Pancreas (tissue), 10 donors: Measurements from ENCODE around the gene CDK18. TPM values are rescaled to one million over a fixed set of nuclear protein-coding genes. Genes with fewer than 3 reads are reported as not detected.

Experiments
- ATAC-seq, 4 donors: fragments of 200-7000 bp; cut with Tn5 transposase; one replicate each; pipeline versions ENCODE4 v1.8.0 to v1.9.1; 2020; ENCODE audit warnings: mild to moderate bottlenecking in 4 of 4, moderate library complexity in 4 of 4
- DNase-seq, 6 donors: peaks; one replicate each; pipeline ENCODE4 v3.0.0-alpha.2; 2020
- FAIRE-seq: peaks from 2 replicates; lab custom pipeline; 2012; peaks lifted over from hg19 to GRCh38; lab: Jason Lieb, UNC
- H3K27ac ChIP-seq, 4 donors: fragments of 200-600 bp; sonication (generic); 1 replicate in 3 of 4; 2 replicates in 1 of 4; pipeline versions ENCODE4 v1.5.0 to v1.8.0; 2020
- H3K27me3 ChIP-seq, 4 donors: fragments of 200-600 bp; one replicate each; pipeline ENCODE4 v1.8.0; 2021
- H3K36me3 ChIP-seq, 3 donors: fragments of 200-600 bp; sonication (generic) in 1 of 3; one replicate each; pipeline versions ENCODE4 v1.5.0 to v1.8.0; 2020 to 2021
- H3K4me1 ChIP-seq, 3 donors: fragments of 200-600 bp; one replicate each; pipeline ENCODE4 v1.8.0; 2021
- H3K4me3 ChIP-seq, 4 donors: fragments of 200-600 bp; sonication (generic) in 2 of 4; one replicate each; pipeline versions ENCODE4 v1.5.0 to v1.8.0; 2020 to 2021
- H3K9me3 ChIP-seq, 4 donors: fragments of 200-600 bp; one replicate each; pipeline ENCODE4 v1.8.0; 2021
- CTCF ChIP-seq, 4 donors: fragments of 200-600 bp; sonication (generic) in 3 of 4; IDR thresholded peaks; one replicate each; pipeline versions ENCODE4 v1.5.0 to v1.8.0; 2021; ENCODE audit warnings: antibody characterized with exemption in 4 of 4
- WGBS, 2 donors: extraction: QIAGEN DNeasy Blood & Tissue Kit; methylation state at CpG; one replicate each; pipeline ENCODE4 v1.1.7; 2013; 5-methylcytosine and 5-hydroxymethylcytosine counted together
- intact Hi-C, 3 donors: fragments of 100-400 bp; cut with DNase I; formaldehyde crosslinking; loops; one replicate each; pipeline versions ENCODE4 v1.11.1 to v1.14.2; 2022
- polyA plus RNA-seq, 2 donors: library from polyadenylated mRNA; stranded (reverse); fragments of 200-250 nt; gene quantifications; one replicate each; pipeline ENCODE4 v1.2.3, GENCODE V29; 2013
- total RNA-seq, 6 donors: library from RNA; stranded (reverse); fragmentation: NEBNext Ultra II Directional in 4 of 6; extraction: Animal tissue kit (Norgen Biotek cat#: 25700) in 4 of 6; gene quantifications; one replicate each; pipeline versions ENCODE4 v1.2.1 to v1.2.4, GENCODE V29; 2021 to 2023
- donor health status: healthy with polysubstance abuse.
- donor health status: DM: no; HTN: no; CAD: no; lungs with moderate emphysema.
- donor health status: DM: no; HTN: no; CAD: no.
- donor health status: control.
- donor health status: control.
- donor health status: Bipolar disorder and iron deficiency.
- donor health status: DM: yes; HTN: yes; CAD: no.
- donor health status: DM: no; HTN: no; CAD: no.
- donor health status: DM: no; HTN: no; CAD: no.
- donor health status: DM: yes; HTN: yes; CAD: no.

The CDK18 gene
- total and polyA plus RNA-seq, 8 donors: 7.7 to 35.4 (median 14.3) TPM

- peak; percentile 11 to 83 (median 64) for ATAC-seq
- DNase-seq: no peak
Measured at GRCh38 chr1:205470131-205470530, 34.3 kb upstream of the CDK18 start.

GRCh38 chr1:205472737-205473441 is 31.6 kb upstream of the CDK18 start:
- intact Hi-C loops: no loop called here

More at GRCh38 chr1:205470131-205470530, 34.3 kb upstream of the CDK18 start:
- TF ChIP-seq CTCF (IDR thresholded peaks at IDR 0.05): no peak
- Histone ChIP-seq H3K36me3 (no peaks in the 10 kb centered on the region), H3K27me3 (no peaks in the 10 kb centered on the region), H3K4me3 (no peak overlapping the region), H3K4me1 (peaks cover 0 to 8% (median 0%) of the 10 kb centered on the region in 3 donors), H3K9me3 (no peaks in the 10 kb centered on the region), H3K27ac (peak overlapping the region; percentile 18 to 33 (median 24))
- FAIRE-seq: no peak
- intact Hi-C loops: no loop called here
- 50% methylated on average over 6 of the region's 6 CpGs for WGBS, 2 donors

GRCh38 chr1:205473475-205473874 is 31.0 kb upstream of the CDK18 start:
- H3K27me3 ChIP-seq: no peaks in the 10 kb centered on the region
- WGBS, 2 donors: 46 to 52% methylated on average over 4 of the region's 4 CpGs
- DNase-seq (no peak), FAIRE-seq (no peak), ATAC-seq (no peak)
- H3K9me3 ChIP-seq: no peaks in the 10 kb centered on the region
- TF ChIP-seq CTCF (IDR thresholded peaks at IDR 0.05): no peak
- no peak overlapping the region for H3K4me3 ChIP-seq
- H3K4me1 ChIP-seq: peaks cover 0 to 8% (median 0%) of the 10 kb centered on the region in 3 donors
- intact Hi-C loops: no loop called here
- no peaks in the 10 kb centered on the region for H3K36me3 ChIP-seq
- H3K27ac ChIP-seq: no peak overlapping the region

More at GRCh38 chr1:205472737-205473441, 31.6 kb upstream of the CDK18 start:
- Histone ChIP-seq H3K27ac (no peak overlapping the region), H3K4me1 (peaks cover 0 to 8% (median 0%) of the 10 kb centered on the region in 3 donors), H3K36me3 (no peaks in the 10 kb centered on the region), H3K9me3 (no peaks in the 10 kb centered on the region), H3K4me3 (no peak overlapping the region), H3K27me3 (no peaks in the 10 kb centered on the region)
- TF ChIP-seq CTCF (IDR thresholded peaks at IDR 0.05): no peak
- ATAC-seq (no peak), FAIRE-seq (no peak), DNase-seq (no peak)
- 32 to 41% methylated on average over 12 to 13 of the region's 13 CpGs for WGBS, 2 donors

GRCh38 chr1:205473966-205474365 is 30.5 kb upstream of the CDK18 start:
- FAIRE-seq (no peak), DNase-seq (no peak), ATAC-seq (no peak)
- no peaks in the 10 kb centered on the region for H3K36me3 ChIP-seq
- H3K9me3 ChIP-seq: no peaks in the 10 kb centered on the region
- no peak overlapping the region for H3K27ac ChIP-seq
- peaks cover 0 to 8% (median 0%) of the 10 kb centered on the region in 3 donors for H3K4me1 ChIP-seq
- 76 to 87% methylated on average over 7 of the region's 7 CpGs for WGBS, 2 donors
- TF ChIP-seq CTCF (IDR thresholded peaks at IDR 0.05): no peak
- H3K4me3 ChIP-seq: no peak overlapping the region
- intact Hi-C loops: no loop called here
- no peaks in the 10 kb centered on the region for H3K27me3 ChIP-seq

- no peak for FAIRE-seq
- no peak for TF ChIP-seq CTCF (IDR thresholded peaks at IDR 0.05)
Measured at GRCh38 chr1:205474571-205474970, 29.9 kb upstream of the CDK18 start.

More at GRCh38 chr1:205474571-205474970, 29.9 kb upstream of the CDK18 start:
- intact Hi-C loops: no loop called here
- no peak for DNase-seq
- Histone ChIP-seq H3K36me3 (no peaks in the 10 kb centered on the region), H3K9me3 (no peaks in the 10 kb centered on the region), H3K4me1 (peaks cover 0 to 6% (median 0%) of the 10 kb centered on the region in 3 donors), H3K27ac (no peak overlapping the region), H3K4me3 (no peak overlapping the region), H3K27me3 (no peaks in the 10 kb centered on the region)
- no peak for ATAC-seq
- WGBS, 2 donors: 76% methylated on average over 3 of the region's 3 CpGs
